ENCODE data around the gene ZNF136.

- TF ChIP-seq POLR2A (IDR thresholded peaks at IDR 0.05) = no peak
- TF ChIP-seq CTCF (IDR thresholded peaks at IDR 0.05) = no peak
These were observed 49.8 kb upstream of the ZNF136 start for GRCh38 chr19:12113121-12113520.

All from heart left ventricle (tissue), 13 donors.